HG02884 (cell line): ENCODE measurements around the gene PLCB3.

Source experiments
- ATAC-seq: cut with Tn5 transposase; IDR thresholded peaks from one replicate; pipeline ENCODE4 v1.9.1; 2021; ENCODE audit warnings: mild to moderate bottlenecking, moderate library complexity; ENCODE audit not compliant: unreplicated experiment

Gene PLCB3

GRCh38 chr11:64235437-64236161, 15.7 kb upstream of the PLCB3 start:
- no peak for ATAC-seq

- ATAC-seq = no peak
These were observed 13.8 kb upstream of the PLCB3 start for GRCh38 chr11:64237484-64237951.

GRCh38 chr11:64238076-64238475, 13.3 kb upstream of the PLCB3 start:
- ATAC-seq = no peak

- no peak for ATAC-seq
These were observed 12.3 kb upstream of the PLCB3 start for GRCh38 chr11:64238999-64239398.

- ATAC-seq = peak; percentile 8
These were observed 11.5 kb upstream of the PLCB3 start for GRCh38 chr11:64239662-64240434.

GRCh38 chr11:64240435-64241240, 10.7 kb upstream of the PLCB3 start, which contains the start of gene FKBP2:
Gene FKBP2, plus strand, starts transcription at chr11:64241095. Its CDS starts 1,293 bp downstream, at chr11:64242388.
- ATAC-seq = peak; percentile 52

GRCh38 chr11:64241241-64241490, 10.2 kb upstream of the PLCB3 start:
- peak; percentile 56 for ATAC-seq

- ATAC-seq = peak; percentile 48
These were observed 9.6 kb upstream of the PLCB3 start for GRCh38 chr11:64241491-64242374.

GRCh38 chr11:64243236-64243854, 8.0 kb upstream of the PLCB3 start:
- no peak for ATAC-seq

- ATAC-seq = no peak
These were observed 7.2 kb upstream of the PLCB3 start for GRCh38 chr11:64244107-64244506.

GRCh38 chr11:64244966-64245365, 6.4 kb upstream of the PLCB3 start:
- ATAC-seq = no peak

GRCh38 chr11:64245401-64245796, 5.9 kb upstream of the PLCB3 start:
- ATAC-seq = no peak

GRCh38 chr11:64245797-64246620, 5.3 kb upstream of the PLCB3 start:
- ATAC-seq = no peak

GRCh38 chr11:64246621-64246870, 4.8 kb upstream of the PLCB3 start:
- peak; percentile 12 for ATAC-seq

- ATAC-seq = peak; percentile 45
These were observed 4.2 kb upstream of the PLCB3 start, which contains the start of gene PPP1R14B for GRCh38 chr11:64246871-64247728. Gene PPP1R14B, minus strand, starts transcription at chr11:64246943. Its CDS starts 270 bp downstream, at chr11:64246673.

GRCh38 chr11:64247729-64248531, 3.4 kb upstream of the PLCB3 start:
- no peak for ATAC-seq

GRCh38 chr11:64248578-64248977, 2.8 kb upstream of the PLCB3 start:
- no peak for ATAC-seq

- no peak for ATAC-seq
These were observed 2.3 kb upstream of the PLCB3 start for GRCh38 chr11:64249038-64249437.
